ENCODE measurements around the gene EOGT.

Gene EOGT

GRCh38 chr3:69051756-69052471, 38.4 kb upstream of the EOGT start, which contains the start of gene TMF1:
TSS of gene TMF1 (minus strand) at chr3:69052333. CDS start at chr3:69052086, 247 bp downstream.
- TF ChIP-seq POLR2A (IDR thresholded peaks at IDR 0.05; ENCODE audit: extremely low read depth, insufficient read length), result peak; percentile 65
- TF ChIP-seq MYC (IDR thresholded peaks at IDR 0.05; ENCODE audit: low read depth, low read length), result peak; percentile 53; the same call in 1 of the 2 replicates
- no peak for TF ChIP-seq CTCF (IDR thresholded peaks at IDR 0.05; ENCODE audit: low read depth, low read length)
- peak; percentile 67 for TF ChIP-seq MAX (IDR thresholded peaks at IDR 0.05; ENCODE audit: low read depth, low read length)
- H3K4me3 ChIP-seq (ENCODE audit: low read depth, low read length), result peak within 1 kb of the TSS; percentile 73
- DNase-seq (ENCODE audit: low read depth), result peak; percentile 98

GRCh38 chr3:69048990-69049389, 35.5 kb upstream of the EOGT start:
- TF ChIP-seq MYC (IDR thresholded peaks at IDR 0.05; ENCODE audit: low read depth, low read length) (no peak), MAX (IDR thresholded peaks at IDR 0.05; ENCODE audit: low read depth, low read length) (no peak), POLR2A (IDR thresholded peaks at IDR 0.05; ENCODE audit: extremely low read depth, insufficient read length) (no peak)
- H3K4me3 ChIP-seq (ENCODE audit: low read depth, low read length), result peak overlapping the region; percentile 3
- DNase-seq (ENCODE audit: low read depth), result no peak

GRCh38 chr3:69044608-69045007, 31.1 kb upstream of the EOGT start:
- no peak for TF ChIP-seq CTCF (IDR thresholded peaks at IDR 0.05; ENCODE audit: low read depth, low read length)
- no peak for TF ChIP-seq MAX (IDR thresholded peaks at IDR 0.05; ENCODE audit: low read depth, low read length)
- TF ChIP-seq MYC (IDR thresholded peaks at IDR 0.05; ENCODE audit: low read depth, low read length), result no peak
- TF ChIP-seq POLR2A (IDR thresholded peaks at IDR 0.05; ENCODE audit: extremely low read depth, insufficient read length), result no peak
- H3K4me3 ChIP-seq (ENCODE audit: low read depth, low read length), result no peak overlapping the region
- peak; percentile 21 for DNase-seq (ENCODE audit: low read depth)

- DNase-seq (ENCODE audit: low read depth), result no peak
- H3K4me3 ChIP-seq (ENCODE audit: low read depth, low read length), result no peak overlapping the region
- no peak for TF ChIP-seq POLR2A (IDR thresholded peaks at IDR 0.05; ENCODE audit: extremely low read depth, insufficient read length)
- TF ChIP-seq CTCF (IDR thresholded peaks at IDR 0.05; ENCODE audit: low read depth, low read length), result no peak
- TF ChIP-seq MYC (IDR thresholded peaks at IDR 0.05; ENCODE audit: low read depth, low read length), result no peak
- no peak for TF ChIP-seq MAX (IDR thresholded peaks at IDR 0.05; ENCODE audit: low read depth, low read length)
These were observed 20.0 kb upstream of the EOGT start for GRCh38 chr3:69033470-69033869.

GRCh38 chr3:69032737-69033136, 19.3 kb upstream of the EOGT start:
- TF ChIP-seq POLR2A (IDR thresholded peaks at IDR 0.05; ENCODE audit: extremely low read depth, insufficient read length) (no peak), MYC (IDR thresholded peaks at IDR 0.05; ENCODE audit: low read depth, low read length) (no peak), CTCF (IDR thresholded peaks at IDR 0.05; ENCODE audit: low read depth, low read length) (no peak), MAX (IDR thresholded peaks at IDR 0.05; ENCODE audit: low read depth, low read length) (no peak)
- DNase-seq (ENCODE audit: low read depth), result no peak
- H3K4me3 ChIP-seq (ENCODE audit: low read depth, low read length), result no peak overlapping the region

GRCh38 chr3:69032142-69032541, 18.7 kb upstream of the EOGT start:
- H3K4me3 ChIP-seq (ENCODE audit: low read depth, low read length), result no peak overlapping the region
- DNase-seq (ENCODE audit: low read depth), result no peak
- no peak for TF ChIP-seq MAX (IDR thresholded peaks at IDR 0.05; ENCODE audit: low read depth, low read length)
- TF ChIP-seq CTCF (IDR thresholded peaks at IDR 0.05; ENCODE audit: low read depth, low read length), result no peak
- no peak for TF ChIP-seq MYC (IDR thresholded peaks at IDR 0.05; ENCODE audit: low read depth, low read length)
- TF ChIP-seq POLR2A (IDR thresholded peaks at IDR 0.05; ENCODE audit: extremely low read depth, insufficient read length), result no peak
